RWPE2 (cell line): ENCODE data around the gene LUZP1.
"Not testable (repeated sequence)": the region's sequence is repeated elsewhere in the genome, so short reads cannot be mapped to it uniquely, and the experiment has no call there.

Source experiments
- ATAC-seq: fragments of 200-7000 bp; cut with Tn5 transposase; 3 replicates; pipeline ENCODE4 v1.9.1; 2021; ENCODE audit warnings: low read depth
- DNase-seq: peaks from one replicate; pipeline ENCODE4 v3.0.0-alpha.2; 2020; ENCODE audit warnings: low spot score
- H3K27ac ChIP-seq: fragments of 450-650 bp; 2 replicates; pipeline ENCODE4 v1.5.1; 2017; ENCODE audit warnings: mild to moderate bottlenecking; ENCODE audit not compliant: poor library complexity, severe bottlenecking
- H3K27me3 ChIP-seq: fragments of 250-450 bp; sonication (Bioruptor Pico); 2 replicates; pipeline ENCODE4 v1.5.1; 2021; ENCODE audit warnings: mild to moderate bottlenecking, moderate library complexity; ENCODE audit not compliant: insufficient read depth, poor library complexity, severe bottlenecking
- H3K36me3 ChIP-seq: fragments of 250-450 bp; sonication (Bioruptor Pico); 2 replicates; pipeline ENCODE4 v1.5.1; 2020; ENCODE audit warnings: low read depth, mild to moderate bottlenecking, moderate library complexity
- H3K4me1 ChIP-seq: fragments of 250-450 bp; sonication (Bioruptor Pico); 2 replicates; pipeline ENCODE4 v1.5.1; 2021; ENCODE audit warnings: mild to moderate bottlenecking, moderate library complexity; ENCODE audit not compliant: insufficient read depth, poor library complexity, severe bottlenecking
- H3K4me3 ChIP-seq: fragments of 250-450 bp; sonication (Bioruptor Pico); 2 replicates; pipeline ENCODE4 v1.5.1; 2021; ENCODE audit warnings: mild to moderate bottlenecking, moderate library complexity; ENCODE audit not compliant: severe bottlenecking
- H3K9me3 ChIP-seq: fragments of 250-450 bp; sonication (Bioruptor Pico); 2 replicates; pipeline ENCODE4 v1.5.1; 2021; ENCODE audit warnings: mild to moderate bottlenecking, moderate library complexity; ENCODE audit not compliant: severe bottlenecking
- TF ChIP-seq, protein P1 (sequence below): fragments of 450-650 bp; IDR thresholded peaks from one replicate; pipeline ENCODE4 v1.5.1; 2017; ENCODE audit warnings: mild to moderate bottlenecking, moderate library complexity; ENCODE audit not compliant: poor library complexity, severe bottlenecking

Gene LUZP1

DNA sequence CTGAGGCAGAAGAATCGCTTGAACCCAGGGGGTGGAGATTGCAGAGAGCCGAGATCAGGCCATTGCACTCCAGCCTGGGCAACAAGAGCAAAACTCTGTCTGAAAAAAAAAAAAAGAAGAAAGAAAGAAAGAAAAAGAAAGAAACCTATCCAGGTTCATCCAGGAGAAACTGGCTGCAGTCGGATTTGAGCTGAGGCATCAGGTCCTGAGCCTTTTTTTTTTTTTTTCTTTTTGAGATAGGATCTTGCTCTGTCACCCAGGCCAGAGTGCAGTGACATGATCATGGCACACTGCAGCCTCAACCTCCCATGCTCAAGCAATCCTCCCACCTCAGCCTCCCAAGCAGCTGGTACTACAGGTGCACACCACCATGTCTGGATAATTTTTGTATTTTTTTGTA, 22.5 kb upstream of the LUZP1 start:
- Histone ChIP-seq H3K27ac (no peak overlapping the region), H3K36me3 (no peaks in the 10 kb centered on the region), H3K9me3 (no peaks in the 10 kb centered on the region), H3K4me3 (no peak overlapping the region), H3K4me1 (peaks cover 36% of the 10 kb centered on the region), H3K27me3 (no peaks in the 10 kb centered on the region)
- no peak for DNase-seq
- no peak for ATAC-seq
- TF ChIP-seq, protein P1, sequence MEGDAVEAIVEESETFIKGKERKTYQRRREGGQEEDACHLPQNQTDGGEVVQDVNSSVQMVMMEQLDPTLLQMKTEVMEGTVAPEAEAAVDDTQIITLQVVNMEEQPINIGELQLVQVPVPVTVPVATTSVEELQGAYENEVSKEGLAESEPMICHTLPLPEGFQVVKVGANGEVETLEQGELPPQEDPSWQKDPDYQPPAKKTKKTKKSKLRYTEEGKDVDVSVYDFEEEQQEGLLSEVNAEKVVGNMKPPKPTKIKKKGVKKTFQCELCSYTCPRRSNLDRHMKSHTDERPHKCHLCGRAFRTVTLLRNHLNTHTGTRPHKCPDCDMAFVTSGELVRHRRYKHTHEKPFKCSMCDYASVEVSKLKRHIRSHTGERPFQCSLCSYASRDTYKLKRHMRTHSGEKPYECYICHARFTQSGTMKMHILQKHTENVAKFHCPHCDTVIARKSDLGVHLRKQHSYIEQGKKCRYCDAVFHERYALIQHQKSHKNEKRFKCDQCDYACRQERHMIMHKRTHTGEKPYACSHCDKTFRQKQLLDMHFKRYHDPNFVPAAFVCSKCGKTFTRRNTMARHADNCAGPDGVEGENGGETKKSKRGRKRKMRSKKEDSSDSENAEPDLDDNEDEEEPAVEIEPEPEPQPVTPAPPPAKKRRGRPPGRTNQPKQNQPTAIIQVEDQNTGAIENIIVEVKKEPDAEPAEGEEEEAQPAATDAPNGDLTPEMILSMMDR, result no peak

DNA sequence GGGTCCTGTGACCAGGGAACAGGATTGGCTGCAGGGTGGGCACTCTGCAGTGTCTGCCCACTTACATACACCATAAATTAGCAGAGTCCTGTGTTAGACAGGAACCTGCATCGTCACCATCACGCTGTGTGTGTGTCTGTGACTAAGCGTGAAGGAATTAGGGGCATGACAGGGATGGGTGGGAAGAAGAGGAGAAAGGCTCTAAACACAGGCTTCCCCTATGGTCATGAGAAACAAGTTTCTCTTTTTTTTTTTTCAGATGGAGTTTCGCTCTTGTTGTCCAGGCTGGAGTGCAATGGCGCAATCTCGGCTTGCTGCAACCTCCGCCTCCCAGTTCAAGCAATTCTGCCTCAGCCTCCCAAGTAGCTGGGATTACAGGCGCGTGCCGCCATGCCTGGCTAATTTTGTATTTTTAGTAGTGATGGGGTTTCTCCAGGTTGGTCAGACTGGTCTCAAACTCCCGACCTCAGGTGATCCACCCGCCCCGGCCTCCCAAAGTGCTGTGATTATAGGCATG, 20.3 kb upstream of the LUZP1 start:
- DNase-seq (peak; percentile 90), ATAC-seq (peak; percentile 96)
- not testable (repeated sequence) for H3K9me3 ChIP-seq, H3K36me3 ChIP-seq, H3K4me3 ChIP-seq, H3K27me3 ChIP-seq
- Histone ChIP-seq H3K4me1 (peaks cover 16% of the 10 kb centered on the region), H3K27ac (peak overlapping the region; percentile 85)

DNA sequence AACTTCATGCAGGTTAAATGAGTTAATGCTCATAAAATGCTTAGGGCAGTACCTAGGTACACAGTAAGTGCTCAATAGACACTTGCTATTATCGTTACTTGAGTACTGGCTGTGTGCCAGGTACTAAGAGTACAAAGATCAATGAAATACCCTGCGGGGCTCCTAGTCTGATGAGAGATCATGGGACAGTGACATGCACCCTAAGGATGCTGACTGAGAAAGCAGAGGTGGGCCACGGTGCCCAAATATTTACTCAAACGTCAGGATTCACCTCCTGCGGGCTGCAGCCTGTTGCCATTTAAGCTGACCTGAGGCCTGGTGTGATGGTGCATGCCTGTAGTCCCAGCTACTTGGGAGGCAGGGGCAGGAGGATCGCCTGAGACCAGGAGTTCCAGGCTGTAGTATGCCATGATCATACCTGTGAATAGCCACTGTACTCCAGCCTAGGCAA, 19.8 kb upstream of the LUZP1 start:
- DNase-seq (no peak), ATAC-seq (peak; percentile 51)
- H3K9me3 ChIP-seq, result no peaks in the 10 kb centered on the region
- H3K4me1 ChIP-seq, result peaks cover 16% of the 10 kb centered on the region
- no peaks in the 10 kb centered on the region for H3K36me3 ChIP-seq
- TF ChIP-seq, protein P1, result no peak
- H3K4me3 ChIP-seq, result no peak overlapping the region
- H3K27me3 ChIP-seq, result no peaks in the 10 kb centered on the region
- H3K27ac ChIP-seq, result peak overlapping the region; percentile 85

DNA sequence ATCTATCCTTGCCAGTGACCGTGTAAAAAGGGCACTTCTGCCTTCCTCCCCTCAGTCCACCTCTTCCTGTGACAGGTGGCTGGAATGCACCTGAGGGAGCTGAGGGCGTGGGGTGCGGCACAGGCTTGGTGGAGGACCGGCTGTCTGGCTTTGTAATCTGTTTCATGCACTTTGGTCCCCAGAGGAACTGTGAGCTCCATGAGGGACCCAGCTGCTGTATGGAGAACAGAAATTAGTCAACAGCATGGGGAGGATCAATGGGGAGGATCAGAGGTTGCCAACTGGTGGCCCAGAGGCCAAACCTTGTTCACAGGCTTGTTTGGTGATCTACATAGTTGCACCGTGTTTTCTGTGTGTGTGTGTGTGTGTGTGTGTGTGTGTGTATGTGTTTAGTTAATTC, 19.0 kb upstream of the LUZP1 start:
- H3K9me3 ChIP-seq, result no peaks in the 10 kb centered on the region
- peaks cover 16% of the 10 kb centered on the region for H3K4me1 ChIP-seq
- no peak overlapping the region for H3K4me3 ChIP-seq
- no peaks in the 10 kb centered on the region for H3K36me3 ChIP-seq
- DNase-seq (no peak), ATAC-seq (no peak)
- peak overlapping the region; percentile 85 for H3K27ac ChIP-seq
- H3K27me3 ChIP-seq, result no peaks in the 10 kb centered on the region
- TF ChIP-seq, protein P1, result no peak

DNA sequence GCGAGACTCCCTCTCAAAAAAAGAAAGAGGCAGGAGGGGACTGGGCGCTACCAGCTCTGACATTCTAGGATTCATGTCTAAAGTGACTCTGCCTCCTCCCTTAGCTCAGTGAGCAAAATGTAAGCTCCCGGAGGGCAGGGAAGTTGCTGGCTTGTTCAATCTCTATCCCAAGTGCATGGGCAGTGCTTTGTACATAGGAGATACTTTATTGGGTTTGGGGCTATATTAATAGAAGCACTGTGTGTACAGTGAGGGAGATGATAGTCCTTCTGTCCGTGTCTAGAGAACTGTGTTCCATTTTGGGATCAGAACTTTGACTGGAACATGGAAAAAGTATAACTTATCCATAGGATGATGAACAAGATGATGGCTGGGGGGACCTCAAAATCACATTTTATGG, 16.7 kb upstream of the LUZP1 start:
- no peak overlapping the region for H3K27ac ChIP-seq
- no peaks in the 10 kb centered on the region for H3K36me3 ChIP-seq
- TF ChIP-seq, protein P1, result no peak
- no peaks in the 10 kb centered on the region for H3K9me3 ChIP-seq
- H3K4me1 ChIP-seq, result peaks cover 16% of the 10 kb centered on the region
- no peaks in the 10 kb centered on the region for H3K27me3 ChIP-seq
- DNase-seq, result no peak
- no peak for ATAC-seq
- no peak overlapping the region for H3K4me3 ChIP-seq
